Common myeloid progenitor, CD34-positive (primary cell): ENCODE measurements around the gene TSPAN3.
A peak's percentile ranks its signal among the peaks of the same experiment; 100 is the strongest.

Experiments used
- CTCF ChIA-PET: fragments of 350-600 bp; sonication (Branson Sonifier 250); formaldehyde crosslinking; loops from one replicate; lab custom pipeline; 2021; ENCODE audit warnings: antibody characterized with exemption; lab: Charles Lee
- POLR2A ChIA-PET: fragments of 350-600 bp; sonication (Branson Sonifier 250); formaldehyde crosslinking; loops from one replicate; lab custom pipeline; 2021; ENCODE audit warnings: antibody characterized with exemption; lab: Charles Lee
- DNase-seq, 3 donors: peaks; one replicate each; pipeline versions ENCODE4 v3.0.0 to v3.0.0-alpha.2; 2013
- H3K27ac ChIP-seq, 2 experiments: 1 replicate in 1 of 2; 2 replicates in 1 of 2; pipeline ENCODE4 v1.7.0; 2013; ENCODE audit warnings: inconsistent platforms in 2 of 2, low read length in 2 of 2, mild to moderate bottlenecking in 2 of 2, low read depth in 1 of 2, moderate library complexity in 1 of 2; ENCODE audit not compliant: severe bottlenecking in 2 of 2, insufficient read depth in 1 of 2, poor library complexity in 1 of 2
- H3K27me3 ChIP-seq, 5 experiments: replicated peaks in 2 of 5; 1 replicate in 3 of 5; 2 replicates in 2 of 5; pipeline versions ENCODE4 v1.6.1 to v1.7.0; 2013; ENCODE audit warnings: low read length in 4 of 5, mild to moderate bottlenecking in 2 of 5, moderate library complexity in 2 of 5, inconsistent platforms in 1 of 5; ENCODE audit not compliant: insufficient read depth in 5 of 5, control insufficient read depth in 4 of 5
- H3K36me3 ChIP-seq, 4 experiments: 1 replicate in 2 of 4; 2 replicates in 2 of 4; pipeline versions ENCODE4 v1.6.1 to v1.7.0; 2013; ENCODE audit warnings: low read length in 3 of 4, control low read depth in 1 of 4, mild to moderate bottlenecking in 1 of 4; ENCODE audit not compliant: control insufficient read depth in 4 of 4, insufficient read depth in 4 of 4
- H3K4me1 ChIP-seq, 4 experiments: 1 replicate in 3 of 4; 2 replicates in 1 of 4; pipeline versions ENCODE4 v1.6.1 to v1.7.1; 2013; ENCODE audit warnings: low read length in 3 of 4, mild to moderate bottlenecking in 3 of 4, control low read depth in 1 of 4, inconsistent platforms in 1 of 4, moderate library complexity in 1 of 4; ENCODE audit not compliant: control insufficient read depth in 4 of 4, insufficient read depth in 4 of 4; ENCODE audit errors: control extremely low read depth in 1 of 4
- H3K4me3 ChIP-seq, 7 experiments: 1 replicate in 4 of 7; 2 replicates in 3 of 7; pipeline versions ENCODE4 v1.5.1 to v1.7.0; 2013; ENCODE audit warnings: mild to moderate bottlenecking in 7 of 7, low read length in 6 of 7, moderate library complexity in 6 of 7, inconsistent platforms in 2 of 7, low read depth in 2 of 7, control low read depth in 1 of 7; ENCODE audit not compliant: insufficient read depth in 4 of 7, control insufficient read depth in 1 of 7; ENCODE audit errors: extremely low read depth in 1 of 7
- H3K9me3 ChIP-seq, 5 experiments: 1 replicate in 4 of 5; 2 replicates in 1 of 5; pipeline versions ENCODE4 v1.6.1 to v1.7.1; 2013; ENCODE audit warnings: low read length in 4 of 5, mild to moderate bottlenecking in 2 of 5, inconsistent platforms in 1 of 5, low read depth in 1 of 5, moderate library complexity in 1 of 5; ENCODE audit not compliant: control insufficient read depth in 4 of 5, insufficient read depth in 2 of 5; ENCODE audit errors: control extremely low read depth in 1 of 5
- WGBS: methylation state at CpG from one replicate; pipeline ENCODE4 v1.1.5; 2013; ENCODE audit not compliant: insufficient coverage; 5-methylcytosine and 5-hydroxymethylcytosine counted together

TSPAN3 gene

DNA sequence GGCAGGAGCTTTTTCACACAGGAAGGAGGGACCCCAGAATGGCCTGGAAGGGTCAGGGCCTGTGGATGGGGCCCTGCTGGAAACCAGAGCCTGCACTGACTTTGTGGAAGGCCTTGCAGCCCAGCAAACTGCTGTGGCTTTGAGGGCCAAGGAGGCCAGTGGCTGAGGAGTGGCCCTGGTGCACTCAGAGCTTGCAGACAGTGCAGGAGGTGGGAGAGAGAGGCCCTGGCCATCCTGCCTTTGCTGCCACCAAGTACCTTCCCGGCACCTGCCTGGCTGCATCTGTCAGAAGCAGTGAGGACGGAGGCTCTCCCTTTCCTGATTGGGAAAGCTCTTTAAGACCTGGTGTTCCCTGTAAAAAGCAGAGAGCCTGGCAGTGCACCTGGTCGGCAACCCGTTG, 69.6 kb downstream of the TSPAN3 start:
- 96% methylated on average over 4 of the region's 4 CpGs for WGBS
- no peaks in the 10 kb centered on the region for H3K27me3 ChIP-seq
- no peak overlapping the region for H3K4me3 ChIP-seq
- no peak for DNase-seq
- H3K9me3 ChIP-seq, result no peaks in the 10 kb centered on the region
- peaks cover 2 to 79% (median 38%) of the 10 kb centered on the region in 4 experiments for H3K4me1 ChIP-seq
- ChIA-PET POLR2A (no interaction called here), CTCF (interaction anchor here (0.6 to 1.2 kb wide), 4 partner anchors 12 to 1239 kb away, joined by 3 to 4 read pairs (median 3); no protein-coding TSS in a partner anchor)
- peaks cover 0 to 4% (median under 1%) of the 10 kb centered on the region in 4 experiments for H3K36me3 ChIP-seq
- no peak overlapping the region for H3K27ac ChIP-seq

DNA sequence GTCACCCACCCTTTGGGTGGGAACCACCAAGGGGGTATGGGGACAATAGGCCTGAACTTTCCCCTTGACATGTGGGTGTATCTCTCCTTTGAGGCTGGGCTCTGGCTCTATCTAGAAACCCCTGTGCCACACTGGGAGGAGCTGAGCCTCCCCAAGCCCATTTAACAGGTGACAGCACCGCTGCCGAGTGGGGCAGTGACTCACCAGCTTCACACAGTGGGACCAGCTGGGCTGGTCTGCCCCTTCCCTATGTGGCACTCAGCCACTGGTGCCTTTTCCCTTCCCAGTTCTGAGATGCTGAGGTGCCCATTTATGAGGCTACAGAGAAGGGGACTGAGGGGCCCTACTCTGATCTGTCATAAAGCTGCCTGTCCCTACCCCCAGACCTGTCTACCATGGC, 70.9 kb downstream of the TSPAN3 start:
- ChIA-PET POLR2A (no interaction called here), CTCF (no interaction called here)
- Histone ChIP-seq H3K4me3 (no peak overlapping the region), H3K4me1 (peaks cover 5 to 92% (median 52%) of the 10 kb centered on the region in 4 experiments), H3K27ac (no peak overlapping the region), H3K27me3 (no peaks in the 10 kb centered on the region), H3K36me3 (peaks cover 0 to 4% (median under 1%) of the 10 kb centered on the region in 4 experiments), H3K9me3 (no peaks in the 10 kb centered on the region)
- no peak for DNase-seq
- 100% methylated on average over 2 of the region's 2 CpGs for WGBS

DNA sequence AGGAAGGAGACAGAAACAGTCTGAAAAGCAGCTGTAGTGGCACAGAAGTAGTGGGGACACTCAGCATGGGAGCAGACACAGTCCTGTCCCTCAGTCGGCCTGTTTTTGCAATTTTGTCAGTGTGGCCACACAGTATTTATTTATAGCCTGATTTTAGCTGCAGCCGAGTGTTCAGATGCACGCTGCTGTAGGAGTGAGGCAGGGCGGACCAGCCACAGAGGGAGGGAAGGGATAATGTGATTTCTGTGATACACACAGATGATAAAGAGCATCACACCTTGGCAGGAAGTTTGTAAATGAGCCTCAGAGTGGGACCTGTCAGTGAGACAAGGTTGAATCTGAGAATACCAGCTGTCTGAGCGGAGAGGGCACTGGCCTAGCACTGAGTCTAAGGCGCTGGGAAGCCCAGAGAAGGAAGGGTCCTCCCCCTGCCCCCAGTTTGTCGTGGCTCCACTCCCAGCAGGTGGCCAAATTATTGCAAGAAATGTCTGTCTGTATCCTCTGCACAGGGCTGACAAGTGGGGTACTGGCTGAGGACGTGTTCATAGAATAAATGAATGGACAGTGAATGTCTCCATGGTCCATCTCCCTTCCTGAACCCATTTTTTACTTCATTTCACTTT, 72.1 kb downstream of the TSPAN3 start:
- Histone ChIP-seq H3K27ac (no peak overlapping the region), H3K4me3 (no peak overlapping the region), H3K27me3 (no peaks in the 10 kb centered on the region), H3K36me3 (peaks cover 0 to 4% (median under 1%) of the 10 kb centered on the region in 4 experiments), H3K9me3 (no peaks in the 10 kb centered on the region), H3K4me1 (peaks cover 5 to 93% (median 58%) of the 10 kb centered on the region in 4 experiments)
- WGBS, result 90% methylated on average over 7 of the region's 8 CpGs
- ChIA-PET CTCF (interaction anchor here (0.7 to 1.7 kb wide), 5 partner anchors 14 to 32 kb away, joined by 3 to 5 read pairs (median 4); no protein-coding TSS in a partner anchor), POLR2A (no interaction called here)
- DNase-seq, result no peak

DNA sequence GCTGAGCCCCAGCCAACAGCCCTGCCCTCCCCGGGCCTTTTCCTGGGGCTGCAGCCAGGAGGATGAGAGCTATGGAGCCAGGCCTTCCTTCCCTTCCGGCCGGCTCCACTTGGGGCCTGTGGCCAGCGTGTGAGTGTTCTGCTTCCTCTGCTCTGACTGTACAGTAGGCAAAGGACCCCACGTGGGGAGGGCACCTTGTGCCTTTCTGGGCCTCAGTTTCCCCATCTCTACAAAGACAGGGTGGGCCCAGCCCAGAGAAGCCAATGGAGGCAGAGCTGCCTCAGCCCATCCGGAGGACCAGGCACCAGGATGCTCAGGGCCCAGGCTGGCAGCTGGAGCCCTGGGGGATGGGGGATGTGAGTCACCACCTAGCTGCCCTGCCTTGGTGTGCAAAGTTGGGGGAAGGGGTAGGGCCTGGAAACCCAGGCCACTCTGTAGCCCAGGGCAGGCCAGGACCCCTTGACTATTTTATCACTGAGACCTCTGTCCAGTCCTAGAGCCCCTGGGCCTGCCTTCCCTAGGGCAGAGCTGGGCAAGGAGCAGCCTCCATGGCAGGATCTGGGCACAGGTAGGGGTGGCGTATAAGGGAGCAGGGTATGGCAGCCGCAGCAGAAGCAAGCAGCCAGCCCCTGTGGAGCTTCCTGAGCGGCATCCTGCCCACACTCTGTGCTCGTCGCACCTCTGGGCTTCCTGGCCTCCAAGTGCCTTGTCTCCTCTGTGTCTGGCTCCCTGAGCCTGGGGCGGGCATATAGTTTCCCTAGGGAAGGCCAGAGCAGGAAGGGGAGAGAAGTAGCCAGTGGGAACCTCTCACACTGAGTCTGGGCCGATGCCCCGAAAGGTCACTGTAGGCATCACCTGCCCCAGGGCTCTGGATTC, 74.1 kb downstream of the TSPAN3 start:
- no peaks in the 10 kb centered on the region for H3K9me3 ChIP-seq
- 43% methylated on average over 10 of the region's 14 CpGs for WGBS
- no peaks in the 10 kb centered on the region for H3K27me3 ChIP-seq
- POLR2A ChIA-PET, result no interaction called here
- H3K36me3 ChIP-seq, result peaks cover 0 to 4% (median under 1%) of the 10 kb centered on the region in 4 experiments
- no peak overlapping the region for H3K27ac ChIP-seq
- CTCF ChIA-PET, result interaction anchor here (1.5 to 3.5 kb wide), 4 partner anchors 9 to 35 kb away, joined by 4 to 16 read pairs (median 6); no protein-coding TSS in a partner anchor
- H3K4me1 ChIP-seq, result peaks cover 3 to 90% (median 40%) of the 10 kb centered on the region in 4 experiments
- peak overlapping the region in 4 of 7 experiments; percentile 61 to 76 (median 65) for H3K4me3 ChIP-seq
- peak in 2 of 3 donors; percentile 43 to 53 for DNase-seq

DNA sequence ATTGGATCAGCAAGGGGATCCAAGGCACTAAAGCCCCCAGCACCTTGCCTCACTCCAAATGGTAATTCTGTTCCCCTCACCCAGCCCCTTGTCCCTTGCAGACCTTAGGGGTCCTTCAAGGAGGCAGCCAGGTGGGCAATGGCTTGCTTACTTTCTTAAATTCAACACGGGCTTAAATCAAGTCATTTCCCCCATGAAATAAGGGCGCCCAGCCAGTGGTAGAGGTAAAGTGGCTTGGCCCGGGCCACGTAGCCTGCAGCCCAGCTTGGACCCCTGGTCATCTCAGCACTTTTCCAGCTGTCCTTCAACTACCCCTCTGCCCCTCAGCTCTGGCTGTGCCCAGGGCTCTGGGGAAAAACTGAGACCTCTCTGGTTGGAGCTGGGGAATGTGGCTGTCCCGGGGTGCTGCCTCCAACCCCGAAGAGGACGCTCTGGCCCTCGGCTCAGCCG, 74.8 kb downstream of the TSPAN3 start:
- no peak for DNase-seq
- ChIA-PET POLR2A (no interaction called here), CTCF (interaction anchor here (1.0 to 3.5 kb wide), 8 partner anchors 8 to 191 kb away, joined by 3 to 16 read pairs (median 6); no protein-coding TSS in a partner anchor)
- Histone ChIP-seq H3K9me3 (no peaks in the 10 kb centered on the region), H3K4me3 (peak overlapping the region in 6 of 7 experiments; percentile 34 to 76 (median 64)), H3K36me3 (peaks cover 0 to 4% (median under 1%) of the 10 kb centered on the region in 4 experiments), H3K27me3 (no peaks in the 10 kb centered on the region), H3K4me1 (peaks cover 3 to 84% (median 37%) of the 10 kb centered on the region in 4 experiments), H3K27ac (peak overlapping the region in 1 of 2 experiments; percentile 50)
- 43% methylated on average over 8 of the region's 9 CpGs for WGBS

DNA sequence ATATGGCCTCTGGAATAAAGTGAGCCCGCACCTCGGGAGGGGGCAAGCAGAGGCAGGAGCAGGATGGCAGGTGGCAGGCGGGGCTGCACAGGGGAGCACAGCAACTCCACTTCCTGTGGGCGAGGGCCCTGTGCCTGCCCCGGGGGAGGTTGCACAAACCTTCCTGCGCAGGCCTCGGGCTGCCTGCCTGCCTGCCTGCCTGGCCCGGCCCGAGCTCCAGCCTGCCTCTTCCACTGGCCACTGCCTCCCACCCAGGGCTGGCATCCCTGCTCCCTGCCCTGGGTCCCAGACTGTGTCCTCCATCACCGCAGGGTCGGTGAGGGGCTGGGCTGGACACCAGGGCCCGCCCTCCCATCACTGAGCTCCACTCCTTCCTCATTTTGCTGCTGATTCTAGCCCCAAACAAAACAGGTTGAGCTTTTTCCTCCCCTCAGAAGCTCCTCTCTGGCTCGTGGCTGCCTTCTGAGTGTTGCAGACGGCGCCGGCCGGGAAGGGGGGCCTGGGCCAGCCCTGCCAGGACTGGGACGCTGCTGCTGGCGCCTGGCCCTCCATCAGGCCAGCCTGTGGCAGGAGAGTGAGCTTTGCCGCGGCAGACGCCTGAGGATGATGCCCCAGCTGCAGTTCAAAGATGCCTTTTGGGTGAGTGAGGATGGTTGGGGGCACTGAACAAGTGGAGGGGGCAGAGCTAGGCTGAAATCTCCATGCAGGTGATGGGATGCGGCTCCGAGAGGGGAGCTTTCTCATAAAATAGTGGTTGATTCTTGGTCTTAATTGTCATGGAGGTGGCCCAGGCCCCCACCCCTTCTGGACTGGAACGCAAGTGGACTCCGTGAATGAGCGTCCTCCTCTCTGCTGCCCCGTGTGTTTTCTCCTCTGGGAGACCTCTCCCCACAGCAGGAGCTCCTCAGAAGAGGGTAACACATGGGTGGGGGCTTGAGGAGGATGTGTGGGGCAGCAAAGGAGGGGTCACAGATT, 75.7 kb downstream of the TSPAN3 start, which contains the start of gene PSTPIP1:
TSS of gene PSTPIP1 (plus strand) at position 156 of the 975 bp plus-strand sequence. CDS start at position 604, 448 bp downstream.
- no peaks in the 10 kb centered on the region for H3K27me3 ChIP-seq
- peak; percentile 36 to 86 (median 76) for DNase-seq
- 4% methylated on average over 24 of the region's 28 CpGs for WGBS
- POLR2A ChIA-PET, result interaction anchor here (1.0 kb wide), 1 partner anchor 22 kb away, joined by 4 read pairs; no protein-coding TSS in a partner anchor
- peak within 1 kb of the TSS; percentile 20 to 76 (median 61) for H3K4me3 ChIP-seq
- CTCF ChIA-PET, result interaction anchor here (1.0 to 3.5 kb wide), 8 partner anchors 11 to 192 kb away, joined by 3 to 16 read pairs (median 6); no protein-coding TSS in a partner anchor
- H3K36me3 ChIP-seq, result peaks cover 0 to 4% (median 0%) of the 10 kb centered on the region in 4 experiments
- peak within 1 kb of the TSS in 1 of 2 experiments; percentile 50 for H3K27ac ChIP-seq
- peaks cover 3 to 77% (median 37%) of the 10 kb centered on the region in 4 experiments for H3K4me1 ChIP-seq
- no peaks in the 10 kb centered on the region for H3K9me3 ChIP-seq
